ENCODE data around the gene LONRF3. TPM values are rescaled to one million over a fixed set of nuclear protein-coding genes. Genes with fewer than 3 reads are reported as not detected.

LONRF3 gene
- total and polyA plus RNA-seq, 2 of the 8 experiments (the other 6 are each of a cell fraction or from before 2014, with no cell fraction given), result 0.11 TPM; not detected in 1

DNA sequence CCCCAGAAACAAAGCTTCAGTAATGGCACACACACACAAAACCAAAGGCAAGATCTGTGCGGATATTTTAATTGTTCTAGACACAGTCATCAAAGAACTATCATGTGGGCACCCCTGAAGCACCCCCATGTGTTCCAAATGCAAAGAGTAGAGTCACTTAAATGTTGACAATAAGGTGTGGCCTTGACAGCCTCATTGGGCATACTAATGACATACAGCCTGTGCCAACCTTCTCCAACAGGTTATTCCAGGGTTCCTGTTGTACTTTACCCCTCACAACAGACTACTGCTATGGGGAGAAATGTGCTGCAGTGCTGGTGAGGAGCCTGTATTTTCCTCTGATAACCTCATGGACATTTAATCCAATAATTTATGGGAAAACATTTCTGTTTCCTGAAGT is 68.6 kb downstream of the LONRF3 start:
- Histone ChIP-seq H4K5ac (ENCODE audit: insufficient read length, low read depth, low read length) (no peak overlapping the region), H2BK5ac (ENCODE audit: low read depth, low read length) (no peak overlapping the region), H3K4me1 (replicated peaks in 1 of 4; ENCODE audit: control insufficient read depth in 3 of 4, insufficient read depth in 4 of 4, low read length in 3 of 4) (no peaks in the 10 kb centered on the region), H3K14ac (ENCODE audit: insufficient read length) (no peak overlapping the region), H3K4me3 (ENCODE audit: extremely low read depth in 1 of 4, insufficient read depth in 2 of 4, low read depth in 3 of 4, low read length in 4 of 4) (no peak overlapping the region), H3K9me3 (ENCODE audit: insufficient read depth in 2 of 2, low read depth in 1 of 2, low read length in 1 of 2) (no peaks in the 10 kb centered on the region), H3K79me1 (ENCODE audit: low read depth, low read length) (no peaks in the 10 kb centered on the region), H2AK5ac (ENCODE audit: low read depth, low read length) (no peak overlapping the region), H3K27me3 (replicated peaks in 1 of 4; ENCODE audit: control insufficient read depth in 3 of 4, extremely low read depth in 1 of 4, insufficient read depth in 3 of 4, low read length in 3 of 4) (no peaks in the 10 kb centered on the region), H4K8ac (ENCODE audit: extremely low read depth, insufficient read depth, low read length) (no peak overlapping the region), H3K18ac (ENCODE audit: extremely low read depth, low read length) (no peak overlapping the region), H2BK12ac (ENCODE audit: low read depth, low read length) (no peak overlapping the region), H4K91ac (replicated peaks; ENCODE audit: insufficient read length, low read length) (no peak overlapping the region), H3K79me2 (ENCODE audit: control insufficient read depth in 1 of 2, insufficient read depth in 2 of 2, low read length in 2 of 2) (no peaks in the 10 kb centered on the region), H2BK15ac (ENCODE audit: low read length) (no peak overlapping the region), H3K23me2 (ENCODE audit: low read depth, low read length) (no peaks in the 10 kb centered on the region), H3K36me3 (ENCODE audit: control insufficient read depth in 2 of 4, insufficient read depth in 4 of 4, low read length in 3 of 4) (no peaks in the 10 kb centered on the region), H2BK120ac (replicated peaks; ENCODE audit: low read depth, low read length) (no peak overlapping the region), H2BK20ac (ENCODE audit: low read length) (no peak overlapping the region), H3K4me2 (ENCODE audit: insufficient read depth in 1 of 2, low read depth in 2 of 2, low read length in 2 of 2) (no peak overlapping the region), H2AFZ (ENCODE audit: low read length) (no peak overlapping the region), H3K56ac (replicated peaks; ENCODE audit: insufficient read length, low read depth, low read length) (no peak overlapping the region), H4K20me1 (replicated peaks in 1 of 2; ENCODE audit: control insufficient read depth in 1 of 2, insufficient read depth in 2 of 2, low read length in 2 of 2) (no peaks in the 10 kb centered on the region), H3K23ac (ENCODE audit: insufficient read length) (no peak overlapping the region), H3K27ac (ENCODE audit: low read depth, low read length) (no peak overlapping the region), H3K9ac (replicated peaks in 1 of 4; ENCODE audit: extremely low read depth in 1 of 4, low read depth in 3 of 4, low read length in 3 of 4) (no peak overlapping the region), H3K4ac (replicated peaks; ENCODE audit: insufficient read length, low read depth, low read length) (no peak overlapping the region)
- FAIRE-seq (no peak), DNase-seq (ENCODE audit: low read depth in 1 of 2, low spot score in 2 of 2) (no peak)
- WGBS, 2 experiments (ENCODE audit: extremely low coverage in 1 of 2, insufficient coverage in 1 of 2, insufficient read length in 1 of 2, insufficient replicate concordance in 2 of 2, low coverage in 1 of 2, low lambda C conversion rate in 2 of 2, missing lambda C conversion rate in 1 of 2), result 91% methylated on average over 1 of the region's 1 CpG; no CpG with 5 or more reads in 1 of the 2 experiments
- CTCF ChIA-PET (ENCODE audit: partially characterized antibody), result no interaction called here
- POLR2A ChIA-PET (ENCODE audit: partially characterized antibody), result no interaction called here
- TF ChIP-seq SP2 (IDR thresholded peaks at IDR 0.05; ENCODE audit: low read length), result no peak
- TF ChIP-seq NANOG (IDR thresholded peaks at IDR 0.05; ENCODE audit: insufficient read depth, low read depth, low read length, poor library complexity, severe bottlenecking), result no peak
- TF ChIP-seq CBX5 (IDR thresholded peaks at IDR 0.05; ENCODE audit: low read depth, low read length), result no peak
- no peak for TF ChIP-seq EP300 (IDR thresholded peaks at IDR 0.05; ENCODE audit: borderline replicate concordance in 1 of 2, low read depth in 2 of 2, low read length in 2 of 2)
- TF ChIP-seq GABPA (IDR thresholded peaks at IDR 0.05; ENCODE audit: borderline replicate concordance, insufficient read depth, low read length), result no peak
- TF ChIP-seq BRCA1 (IDR thresholded peaks at IDR 0.05; ENCODE audit: low read depth, low read length), result no peak
- TF ChIP-seq, protein P1, sequence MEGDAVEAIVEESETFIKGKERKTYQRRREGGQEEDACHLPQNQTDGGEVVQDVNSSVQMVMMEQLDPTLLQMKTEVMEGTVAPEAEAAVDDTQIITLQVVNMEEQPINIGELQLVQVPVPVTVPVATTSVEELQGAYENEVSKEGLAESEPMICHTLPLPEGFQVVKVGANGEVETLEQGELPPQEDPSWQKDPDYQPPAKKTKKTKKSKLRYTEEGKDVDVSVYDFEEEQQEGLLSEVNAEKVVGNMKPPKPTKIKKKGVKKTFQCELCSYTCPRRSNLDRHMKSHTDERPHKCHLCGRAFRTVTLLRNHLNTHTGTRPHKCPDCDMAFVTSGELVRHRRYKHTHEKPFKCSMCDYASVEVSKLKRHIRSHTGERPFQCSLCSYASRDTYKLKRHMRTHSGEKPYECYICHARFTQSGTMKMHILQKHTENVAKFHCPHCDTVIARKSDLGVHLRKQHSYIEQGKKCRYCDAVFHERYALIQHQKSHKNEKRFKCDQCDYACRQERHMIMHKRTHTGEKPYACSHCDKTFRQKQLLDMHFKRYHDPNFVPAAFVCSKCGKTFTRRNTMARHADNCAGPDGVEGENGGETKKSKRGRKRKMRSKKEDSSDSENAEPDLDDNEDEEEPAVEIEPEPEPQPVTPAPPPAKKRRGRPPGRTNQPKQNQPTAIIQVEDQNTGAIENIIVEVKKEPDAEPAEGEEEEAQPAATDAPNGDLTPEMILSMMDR (IDR thresholded peaks at IDR 0.05; ENCODE audit: control extremely low read depth in 1 of 3, insufficient read depth in 1 of 3, low read depth in 1 of 3, low read length in 3 of 3), result no peak
- TF ChIP-seq YY1 (IDR thresholded peaks at IDR 0.05; ENCODE audit: low read depth, low read length), result no peak
- TF ChIP-seq RFX5 (IDR thresholded peaks at IDR 0.05; ENCODE audit: borderline replicate concordance, low read depth, low read length), result no peak
- TF ChIP-seq BACH1 (IDR thresholded peaks at IDR 0.05; ENCODE audit: low read length), result no peak
- TF ChIP-seq RBBP5 (IDR thresholded peaks at IDR 0.05; ENCODE audit: borderline replicate concordance, low read depth, low read length), result no peak
- no peak for TF ChIP-seq ZNF274 (IDR thresholded peaks at IDR 0.05; ENCODE audit: borderline replicate concordance, extremely low read depth, low read length)
